Fibroblast of lung (primary cell): ENCODE results near the gene FHIT.

Source experiments
- CTCF ChIP-seq, 2 donors: IDR thresholded peaks in 1 of 2; conservative IDR thresholded peaks in 1 of 2; 1 replicate in 1 of 2; 2 replicates in 1 of 2; pipeline ENCODE4 v1.5.1; 2011 to 2012; ENCODE audit warnings: low read length in 2 of 2, control low read depth in 1 of 2, inconsistent platforms in 1 of 2, low read depth in 1 of 2, mild to moderate bottlenecking in 1 of 2
- EZH2 ChIP-seq: IDR thresholded peaks from 2 replicates; pipeline ENCODE4 v1.5.1; 2012; ENCODE audit warnings: low read length, control low read depth, mild to moderate bottlenecking; ENCODE audit errors: missing control alignments

- TF ChIP-seq CTCF (conservative IDR thresholded peaks at IDR 0.05 in 1 of 2, IDR thresholded peaks at IDR 0.05 in 1 of 2; ENCODE audit: low read depth in 1 of 2, low read length in 2 of 2) (no peak), EZH2 (no peak)
Observed at GRCh38 chr3:60755094-60755493, 496.2 kb downstream of the FHIT start.
